OCI-LY3 (cell line): Measurements from ENCODE around the gene IAPP.

ENCODE experiments used
- H2AFZ ChIP-seq: fragments of 200-600, 300-600 bp; shearing (Covaris generic); 2 replicates; pipeline ENCODE4 v1.6.0; 2014; ENCODE audit warnings: antibody characterized with exemption, low read depth, low read length
- H3K27ac ChIP-seq: fragments of 200-600, 300-600 bp; sonication (generic); 2 replicates; pipeline ENCODE4 v1.5.1; 2014; ENCODE audit warnings: mild to moderate bottlenecking, low read length, moderate library complexity, mixed read lengths
- H3K27me3 ChIP-seq: fragments of 200-600, 300-600 bp; sonication (generic); 2 replicates; pipeline ENCODE4 v1.6.1; 2014; ENCODE audit warnings: low read depth, low read length, mixed read lengths
- H3K36me3 ChIP-seq: fragments of 200-600, 300-600 bp; sonication (generic); replicated peaks from 2 replicates; pipeline ENCODE3; 2014; ENCODE audit warnings: low read depth, low read length, mixed read lengths
- H3K4me1 ChIP-seq: fragments of 300-600, 200-600 bp; sonication (generic); 2 replicates; pipeline ENCODE4 v1.6.1; 2014; ENCODE audit warnings: low read length, mixed read lengths
- H3K4me2 ChIP-seq: fragments of 200-600, 300-600 bp; sonication (generic); 2 replicates; pipeline ENCODE4 v1.6.1; 2014; ENCODE audit warnings: low read length, mixed read lengths
- H3K4me3 ChIP-seq: fragments of 300-600, 200-600 bp; sonication (generic); 2 replicates; pipeline ENCODE4 v1.5.1; 2014; ENCODE audit warnings: antibody characterized with exemption, mild to moderate bottlenecking, low read length, moderate library complexity
- H3K79me2 ChIP-seq: fragments of 300-600, 200-600 bp; shearing (Covaris generic); 2 replicates; pipeline ENCODE4 v1.6.1; 2014; ENCODE audit warnings: mild to moderate bottlenecking, low read length, mixed read lengths
- H3K9ac ChIP-seq: fragments of 300-600, 200-600 bp; shearing (Covaris generic); 2 replicates; pipeline ENCODE4 v1.6.0; 2014; ENCODE audit warnings: mild to moderate bottlenecking, low read length, moderate library complexity
- H3K9me3 ChIP-seq: fragments of 200-600, 300-600 bp; shearing (Covaris generic); 2 replicates; pipeline ENCODE4 v1.6.1; 2014; ENCODE audit warnings: low read length, mixed read lengths; ENCODE audit not compliant: insufficient read depth
- H4K20me1 ChIP-seq: fragments of 200-600, 300-600 bp; sonication (generic); 2 replicates; pipeline ENCODE4 v1.6.1; 2016; ENCODE audit warnings: low read length, mixed read lengths; ENCODE audit not compliant: insufficient read depth
- EZH2phosphoT487 ChIP-seq: fragments of 200-600 bp; shearing (Covaris generic); IDR thresholded peaks from 2 replicates; pipeline ENCODE4 v1.6.1; 2018; ENCODE audit warnings: antibody characterized with exemption, mixed run types, low read depth
- TF ChIP-seq, protein P1 (sequence below): fragments of 200-600, 300-600 bp; sonication (generic); IDR thresholded peaks from 2 replicates; pipeline ENCODE4 v1.5.1; 2014; ENCODE audit warnings: antibody characterized with exemption, low read length, low read depth

IAPP gene

DNA sequence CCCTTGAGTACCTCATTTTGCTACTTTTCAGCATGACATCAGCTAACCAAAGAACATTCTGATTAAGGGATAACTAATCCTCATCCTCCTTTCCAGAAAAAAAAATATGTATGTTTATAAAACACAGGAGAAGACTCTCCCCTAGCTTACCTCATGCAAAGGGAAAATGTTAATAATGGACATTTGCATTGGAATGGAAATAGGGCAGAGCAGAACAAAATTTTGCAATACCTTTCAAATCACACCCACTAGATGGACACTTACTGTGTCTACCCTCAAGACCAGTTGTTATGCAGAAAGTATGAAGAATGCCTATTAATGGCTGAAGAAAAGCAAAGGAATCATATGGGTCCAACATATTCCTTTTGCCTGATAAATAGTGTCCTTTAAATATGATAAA lies 29.1 kb upstream of the IAPP start:
- Histone ChIP-seq H3K9ac (no peak overlapping the region), H4K20me1 (no peaks in the 10 kb centered on the region), H3K36me3 (no peaks in the 10 kb centered on the region), H3K27me3 (no peaks in the 10 kb centered on the region), H2AFZ (no peak overlapping the region), H3K4me3 (no peak overlapping the region), H3K79me2 (no peaks in the 10 kb centered on the region), H3K4me1 (no peaks in the 10 kb centered on the region), H3K9me3 (no peaks in the 10 kb centered on the region), H3K4me2 (no peak overlapping the region), H3K27ac (no peak overlapping the region)
- TF ChIP-seq, protein P1, sequence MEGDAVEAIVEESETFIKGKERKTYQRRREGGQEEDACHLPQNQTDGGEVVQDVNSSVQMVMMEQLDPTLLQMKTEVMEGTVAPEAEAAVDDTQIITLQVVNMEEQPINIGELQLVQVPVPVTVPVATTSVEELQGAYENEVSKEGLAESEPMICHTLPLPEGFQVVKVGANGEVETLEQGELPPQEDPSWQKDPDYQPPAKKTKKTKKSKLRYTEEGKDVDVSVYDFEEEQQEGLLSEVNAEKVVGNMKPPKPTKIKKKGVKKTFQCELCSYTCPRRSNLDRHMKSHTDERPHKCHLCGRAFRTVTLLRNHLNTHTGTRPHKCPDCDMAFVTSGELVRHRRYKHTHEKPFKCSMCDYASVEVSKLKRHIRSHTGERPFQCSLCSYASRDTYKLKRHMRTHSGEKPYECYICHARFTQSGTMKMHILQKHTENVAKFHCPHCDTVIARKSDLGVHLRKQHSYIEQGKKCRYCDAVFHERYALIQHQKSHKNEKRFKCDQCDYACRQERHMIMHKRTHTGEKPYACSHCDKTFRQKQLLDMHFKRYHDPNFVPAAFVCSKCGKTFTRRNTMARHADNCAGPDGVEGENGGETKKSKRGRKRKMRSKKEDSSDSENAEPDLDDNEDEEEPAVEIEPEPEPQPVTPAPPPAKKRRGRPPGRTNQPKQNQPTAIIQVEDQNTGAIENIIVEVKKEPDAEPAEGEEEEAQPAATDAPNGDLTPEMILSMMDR = no peak
- TF ChIP-seq EZH2phosphoT487 = no peak

GRCh38 chr12:21346542-21347205 lies 26.0 kb upstream of the IAPP start:
- H3K27me3 ChIP-seq = no peaks in the 10 kb centered on the region
- no peaks in the 10 kb centered on the region for H4K20me1 ChIP-seq
- H3K27ac ChIP-seq = no peak overlapping the region
- H3K4me3 ChIP-seq = no peak overlapping the region
- H3K4me1 ChIP-seq = no peaks in the 10 kb centered on the region
- no peak overlapping the region for H2AFZ ChIP-seq
- no peaks in the 10 kb centered on the region for H3K79me2 ChIP-seq
- H3K4me2 ChIP-seq = no peak overlapping the region
- TF ChIP-seq, protein P1 = no peak
- no peak for TF ChIP-seq EZH2phosphoT487
- no peaks in the 10 kb centered on the region for H3K36me3 ChIP-seq
- no peaks in the 10 kb centered on the region for H3K9me3 ChIP-seq
- H3K9ac ChIP-seq = no peak overlapping the region

GRCh38 chr12:21350975-21351374 lies 21.7 kb upstream of the IAPP start:
- no peak overlapping the region for H3K4me2 ChIP-seq
- H3K27ac ChIP-seq = no peak overlapping the region
- H3K4me1 ChIP-seq = no peaks in the 10 kb centered on the region
- no peak overlapping the region for H2AFZ ChIP-seq
- no peaks in the 10 kb centered on the region for H3K9me3 ChIP-seq
- H3K36me3 ChIP-seq = no peaks in the 10 kb centered on the region
- H3K9ac ChIP-seq = no peak overlapping the region
- H3K27me3 ChIP-seq = no peaks in the 10 kb centered on the region
- no peak for TF ChIP-seq EZH2phosphoT487
- H3K79me2 ChIP-seq = no peaks in the 10 kb centered on the region
- no peaks in the 10 kb centered on the region for H4K20me1 ChIP-seq
- no peak overlapping the region for H3K4me3 ChIP-seq

- Histone ChIP-seq H3K36me3 (no peaks in the 10 kb centered on the region), H2AFZ (no peak overlapping the region), H3K4me3 (no peak overlapping the region), H3K79me2 (no peaks in the 10 kb centered on the region), H3K27ac (no peak overlapping the region), H3K4me1 (no peaks in the 10 kb centered on the region), H4K20me1 (no peaks in the 10 kb centered on the region), H3K27me3 (no peaks in the 10 kb centered on the region), H3K9ac (no peak overlapping the region), H3K4me2 (no peak overlapping the region), H3K9me3 (no peaks in the 10 kb centered on the region)
- TF ChIP-seq EZH2phosphoT487 = no peak
- TF ChIP-seq, protein P1 = no peak
Observed at GRCh38 chr12:21353487-21353886, 19.2 kb upstream of the IAPP start.
